H1 (cell line): ENCODE measurements around the gene POLD1. TPM values are rescaled to one million over a fixed set of nuclear protein-coding genes. Genes with fewer than 3 reads are reported as not detected.
A peak's percentile ranks its signal among the peaks of the same experiment; 100 is the strongest.

Experiments
- CTCF ChIA-PET: fragments of 300-600 bp; sonication (Branson Sonifier 250); formaldehyde crosslinking; loops from one replicate; lab custom pipeline; 2021; ENCODE audit not compliant: partially characterized antibody; lab: Charles Lee
- POLR2A ChIA-PET: fragments of 300-600 bp; sonication (Branson Sonifier 250); formaldehyde crosslinking; loops from one replicate; lab custom pipeline; 2021; ENCODE audit warnings: inconsistent platforms; ENCODE audit not compliant: partially characterized antibody; lab: Charles Lee
- DNase-seq, 2 experiments: peaks; one replicate each; pipeline versions ENCODE4 v3.0.0 to v3.0.0-alpha.2; 2010 to 2022; ENCODE audit warnings: low spot score in 2 of 2, low read depth in 1 of 2, mixed read lengths in 1 of 2
- FAIRE-seq: peaks from 2 replicates; lab custom pipeline; 2011; peaks lifted over from hg19 to GRCh38; lab: Jason Lieb, UNC
- H2AFZ ChIP-seq: 2 replicates; pipeline ENCODE4 v1.8.1; 2012; ENCODE audit warnings: low read length, inconsistent platforms
- H2AK5ac ChIP-seq: 2 replicates; pipeline ENCODE4 v1.6.1; 2013; ENCODE audit warnings: low read depth, low read length
- H2BK120ac ChIP-seq: replicated peaks from 2 replicates; pipeline ENCODE3; 2013; ENCODE audit warnings: low read depth, low read length, inconsistent platforms
- H2BK12ac ChIP-seq: 2 replicates; pipeline ENCODE4 v1.6.1; 2013; ENCODE audit warnings: low read depth, low read length
- H2BK15ac ChIP-seq: 2 replicates; pipeline ENCODE4 v1.6.1; 2013; ENCODE audit warnings: low read length
- H2BK20ac ChIP-seq: 2 replicates; pipeline ENCODE4 v1.6.1; 2013; ENCODE audit warnings: low read length
- H2BK5ac ChIP-seq: 2 replicates; pipeline ENCODE4 v1.6.1; 2013; ENCODE audit warnings: low read depth, low read length
- H3K14ac ChIP-seq: 2 replicates; pipeline ENCODE4 v1.6.1; 2013; ENCODE audit warnings: inconsistent platforms; ENCODE audit not compliant: insufficient read length
- H3K18ac ChIP-seq: 2 replicates; pipeline ENCODE4 v1.6.1; 2013; ENCODE audit warnings: low read length; ENCODE audit errors: extremely low read depth
- H3K23ac ChIP-seq: 2 replicates; pipeline ENCODE4 v1.6.1; 2013; ENCODE audit warnings: inconsistent platforms; ENCODE audit not compliant: insufficient read length
- H3K23me2 ChIP-seq: 2 replicates; pipeline ENCODE4 v1.6.1; 2013; ENCODE audit warnings: low read depth, low read length
- H3K27ac ChIP-seq: 2 replicates; pipeline ENCODE4 v1.6.1; 2011; ENCODE audit warnings: low read depth, low read length, inconsistent platforms
- H3K27me3 ChIP-seq, 4 experiments: replicated peaks in 1 of 4; 1 replicate in 1 of 4; 2 replicates in 3 of 4; pipeline versions ENCODE4 v1.6.1 to v1.8.1; 2011 to 2013; ENCODE audit warnings: low read length in 3 of 4, mild to moderate bottlenecking in 3 of 4, inconsistent platforms in 2 of 4, mixed read lengths in 2 of 4, moderate library complexity in 1 of 4; ENCODE audit not compliant: control insufficient read depth in 3 of 4, insufficient read depth in 3 of 4; ENCODE audit errors: extremely low read depth in 1 of 4
- H3K36me3 ChIP-seq, 4 experiments: 2 replicates each; pipeline versions ENCODE4 v1.6.1 to v1.8.1; 2011 to 2013; ENCODE audit warnings: mild to moderate bottlenecking in 4 of 4, low read length in 3 of 4, moderate library complexity in 2 of 4, control low read depth in 1 of 4, inconsistent platforms in 1 of 4; ENCODE audit not compliant: insufficient read depth in 4 of 4, control insufficient read depth in 2 of 4
- H3K4ac ChIP-seq: replicated peaks from 2 replicates; pipeline ENCODE3; 2013; ENCODE audit warnings: low read length, low read depth, mixed read lengths, inconsistent platforms; ENCODE audit not compliant: insufficient read length
- H3K4me1 ChIP-seq, 4 experiments: replicated peaks in 1 of 4; 1 replicate in 1 of 4; 2 replicates in 3 of 4; pipeline versions ENCODE4 v1.6.1 to v1.8.1; 2011 to 2013; ENCODE audit warnings: low read length in 3 of 4, inconsistent platforms in 2 of 4, mixed read lengths in 1 of 4; ENCODE audit not compliant: insufficient read depth in 4 of 4, control insufficient read depth in 3 of 4
- H3K4me2 ChIP-seq, 2 experiments: 2 replicates each; pipeline versions ENCODE4 v1.6.1 to v1.8.1; 2011 to 2013; ENCODE audit warnings: low read depth in 2 of 2, low read length in 2 of 2, control low read depth in 1 of 2, inconsistent platforms in 1 of 2, mild to moderate bottlenecking in 1 of 2; ENCODE audit not compliant: insufficient read depth in 1 of 2
- H3K4me3 ChIP-seq, 4 experiments: fragments of 200-600, 300-600 bp in 1 of 4; sonication (generic), shearing (Covaris generic), sonication (Bioruptor Twin) in 1 of 4; 2 replicates each; pipeline versions ENCODE4 v1.5.1 to v1.8.1; 2011 to 2016; ENCODE audit warnings: low read length in 4 of 4, low read depth in 3 of 4, control low read depth in 2 of 4, inconsistent platforms in 2 of 4, mild to moderate bottlenecking in 2 of 4, mixed read lengths in 1 of 4, moderate library complexity in 1 of 4; ENCODE audit not compliant: insufficient read depth in 2 of 4; ENCODE audit errors: extremely low read depth in 1 of 4
- H3K56ac ChIP-seq: replicated peaks from 2 replicates; pipeline ENCODE3; 2013; ENCODE audit warnings: low read depth, mild to moderate bottlenecking, mixed read lengths, low read length, inconsistent platforms; ENCODE audit not compliant: insufficient read length
- H3K79me1 ChIP-seq: 2 replicates; pipeline ENCODE4 v1.6.1; 2013; ENCODE audit warnings: low read depth, low read length, control low read depth
- H3K79me2 ChIP-seq, 2 experiments: 2 replicates each; pipeline versions ENCODE4 v1.6.1 to v1.8.1; 2012 to 2013; ENCODE audit warnings: low read length in 2 of 2, mild to moderate bottlenecking in 2 of 2, inconsistent platforms in 1 of 2; ENCODE audit not compliant: insufficient read depth in 2 of 2, control insufficient read depth in 1 of 2
- H3K9ac ChIP-seq, 4 experiments: replicated peaks in 1 of 4; 1 replicate in 1 of 4; 2 replicates in 3 of 4; pipeline versions ENCODE4 v1.6.1 to v1.8.1; 2011 to 2013; ENCODE audit warnings: low read depth in 3 of 4, low read length in 3 of 4, control low read depth in 2 of 4, mild to moderate bottlenecking in 2 of 4, moderate library complexity in 2 of 4, inconsistent platforms in 1 of 4; ENCODE audit errors: extremely low read depth in 1 of 4
- H3K9me3 ChIP-seq, 2 experiments: 2 replicates each; pipeline versions ENCODE4 v1.6.1 to v1.8.1; 2012 to 2013; ENCODE audit warnings: mild to moderate bottlenecking in 2 of 2, moderate library complexity in 2 of 2, control low read depth in 1 of 2, inconsistent platforms in 1 of 2, low read depth in 1 of 2, low read length in 1 of 2, mixed read lengths in 1 of 2; ENCODE audit not compliant: insufficient read depth in 2 of 2
- H4K20me1 ChIP-seq, 2 experiments: replicated peaks in 1 of 2; 2 replicates each; pipeline versions ENCODE3 to v1.8.1; 2011 to 2013; ENCODE audit warnings: inconsistent platforms in 2 of 2, low read length in 2 of 2, mild to moderate bottlenecking in 1 of 2; ENCODE audit not compliant: insufficient read depth in 2 of 2, control insufficient read depth in 1 of 2
- H4K5ac ChIP-seq: 2 replicates; pipeline ENCODE4 v1.6.1; 2013; ENCODE audit warnings: low read length, low read depth, mixed read lengths, inconsistent platforms; ENCODE audit not compliant: insufficient read length
- H4K8ac ChIP-seq: 2 replicates; pipeline ENCODE4 v1.8.0; 2013; ENCODE audit warnings: mild to moderate bottlenecking, moderate library complexity, low read length, inconsistent platforms; ENCODE audit not compliant: insufficient read depth; ENCODE audit errors: extremely low read depth
- H4K91ac ChIP-seq: replicated peaks from 2 replicates; pipeline ENCODE3; 2013; ENCODE audit warnings: low read length, mixed read lengths, inconsistent platforms; ENCODE audit not compliant: insufficient read length
- CTBP2 ChIP-seq: IDR thresholded peaks from 2 replicates; pipeline ENCODE4 v1.7.0; 2011; ENCODE audit warnings: borderline replicate concordance, mild to moderate bottlenecking, moderate library complexity, mixed read lengths, low read length; ENCODE audit not compliant: insufficient read depth, insufficient read length
- KDM1A ChIP-seq: fragments of 200-600, 300-600 bp; sonication (generic); IDR thresholded peaks from 2 replicates; pipeline ENCODE4 v1.7.1; 2016; ENCODE audit warnings: mild to moderate bottlenecking, low read length, borderline replicate concordance
- KDM4A ChIP-seq: IDR thresholded peaks from one replicate; pipeline ENCODE4 v1.7.1; 2012; ENCODE audit warnings: low read depth, mild to moderate bottlenecking, moderate library complexity, low read length, inconsistent platforms; ENCODE audit not compliant: severe bottlenecking
- MAX ChIP-seq: IDR thresholded peaks from 2 replicates; pipeline ENCODE4 v1.6.1; 2012; ENCODE audit warnings: inconsistent platforms
- NRF1 ChIP-seq: IDR thresholded peaks from 2 replicates; pipeline ENCODE4 v1.6.1; 2011; ENCODE audit warnings: mild to moderate bottlenecking, low read depth, low read length, improper control_type of control experiment
- PHF8 ChIP-seq: fragments of 200-600 bp; sonication (generic); conservative IDR thresholded peaks from 2 replicates; pipeline ENCODE4 v1.7.1; 2012; ENCODE audit warnings: low read depth, mild to moderate bottlenecking, inconsistent platforms, low read length, moderate library complexity
- WGBS, 2 experiments: shearing (Covaris generic) in 1 of 2; methylation state at CpG; one replicate each; pipeline versions ENCODE4 v1.1.6 to v1.1.7; 2013 to 2015; ENCODE audit warnings: low lambda C conversion rate in 2 of 2, mixed read lengths in 2 of 2, inconsistent platforms in 1 of 2, low coverage in 1 of 2, missing lambda C conversion rate in 1 of 2; ENCODE audit not compliant: insufficient replicate concordance in 2 of 2, insufficient coverage in 1 of 2, insufficient read length in 1 of 2; ENCODE audit errors: extremely low coverage in 1 of 2, missing lambda C conversion rate in 1 of 2; 5-methylcytosine and 5-hydroxymethylcytosine counted together
- polyA plus RNA-seq, 7 experiments: library from polyadenylated mRNA; depleted of rRNA in 3 of 7; stranded (reverse) in 5 of 7; unstranded in 2 of 7; fragments of >200 nt in 5 of 7; fragments of 200-250 nt in 2 of 7; gene quantifications; 1 replicate in 5 of 7; 2 replicates in 1 of 7; 4 replicates in 1 of 7; pipeline versions ENCODE4 v1.2.1 to v1.2.3, GENCODE V29; 2011 to 2013; ENCODE audit warnings: missing spikeins in 2 of 7, mixed read lengths in 2 of 7
- total RNA-seq: library from RNA; stranded (reverse); fragmentation: NEBNext Ultra II Directional; extraction: Animal tissue kit (Norgen Biotek cat#: 25700); gene quantifications from 2 replicates; pipeline ENCODE4 v1.2.1, GENCODE V29; 2021

Gene POLD1
- total and polyA plus RNA-seq, 2 of the 8 experiments (the other 6 are each of a cell fraction or from before 2014, with no cell fraction given): 141 to 142 TPM

- Histone ChIP-seq H3K4me2 (no peak overlapping the region), H3K56ac (no peak overlapping the region), H3K79me2 (no peaks in the 10 kb centered on the region), H3K4me1 (peaks cover 2 to 14% (median 9%) of the 10 kb centered on the region in 4 experiments), H4K20me1 (no peaks in the 10 kb centered on the region), H4K8ac (0 out of 2 replicates have a peak overlapping the region, but pooled peaks have one; percentile 16), H3K9ac (no peak overlapping the region), H2BK20ac (no peak overlapping the region), H4K5ac (no peak overlapping the region), H3K23me2 (peaks cover 7% of the 10 kb centered on the region; the same call in 1 of the 2 replicates), H3K23ac (no peak overlapping the region), H3K79me1 (no peaks in the 10 kb centered on the region), H2BK15ac (no peak overlapping the region), H3K36me3 (no peaks in the 10 kb centered on the region), H2BK12ac (no peak overlapping the region), H2BK120ac (no peak overlapping the region), H2BK5ac (no peak overlapping the region), H3K4me3 (no peak overlapping the region), H2AK5ac (no peak overlapping the region), H3K9me3 (no peaks in the 10 kb centered on the region), H3K27me3 (peaks cover 0 to 5% (median 3%) of the 10 kb centered on the region in 4 experiments; a peak in 4 of 7 replicates), H2AFZ (no peak overlapping the region), H4K91ac (no peak overlapping the region), H3K14ac (no peak overlapping the region), H3K27ac (no peak overlapping the region), H3K18ac (no peak overlapping the region), H3K4ac (no peak overlapping the region)
- DNase-seq (no peak), FAIRE-seq (no peak)
- ChIA-PET POLR2A (interaction anchor here (1.0 to 1.4 kb wide), 2 partner anchors 17 to 28 kb away, joined by 3 to 4 read pairs; partner anchors contain the start of gene SPIB), CTCF (interaction anchor here (1.2 to 1.4 kb wide), 2 partner anchors 22 to 101 kb away, joined by 3 to 5 read pairs; no protein-coding TSS in a partner anchor)
- TF ChIP-seq CTBP2 (no peak), KDM1A (no peak), MAX (no peak), NRF1 (no peak), PHF8 (no peak), KDM4A (no peak)
- WGBS, 2 experiments: 93% methylated on average over 16 of the region's 17 CpGs; no CpG with 5 or more reads in 1 of the 2 experiments
These were observed 51.1 kb downstream of the POLD1 start for GRCh38 chr19:50435221-50435620.
